H1 (cell line): ENCODE results near the gene HS2ST1.

ENCODE experiments used
- JUN ChIP-seq: IDR thresholded peaks from 2 replicates; pipeline ENCODE4 v1.6.1; 2011; ENCODE audit warnings: low read depth, mild to moderate bottlenecking, improper control_type of control experiment, low read length
- POLR2A ChIP-seq, 2 experiments: IDR thresholded peaks; 1 replicate in 1 of 2; 2 replicates in 1 of 2; pipeline ENCODE4 v1.6.1; 2011; ENCODE audit warnings: low read depth in 2 of 2, low read length in 2 of 2, mild to moderate bottlenecking in 2 of 2; ENCODE audit errors: control extremely low read depth in 1 of 2
- RFX5 ChIP-seq: IDR thresholded peaks from 2 replicates; pipeline ENCODE4 v1.6.1; 2011; ENCODE audit warnings: low read depth, low read length, improper control_type of control experiment, borderline replicate concordance
- TAF1 ChIP-seq: IDR thresholded peaks from 2 replicates; pipeline ENCODE4 v1.6.1; 2011; ENCODE audit warnings: mild to moderate bottlenecking, low read depth, low read length
- TF ChIP-seq, protein P1 (sequence below), 3 experiments: IDR thresholded peaks; 1 replicate in 2 of 3; 2 replicates in 1 of 3; pipeline versions ENCODE4 v1.5.1 to v1.6.1; 2011; ENCODE audit warnings: low read length in 3 of 3, mild to moderate bottlenecking in 3 of 3, inconsistent platforms in 2 of 3, low read depth in 1 of 3, moderate library complexity in 1 of 3; ENCODE audit not compliant: insufficient read depth in 1 of 3; ENCODE audit errors: control extremely low read depth in 1 of 3

DNA sequence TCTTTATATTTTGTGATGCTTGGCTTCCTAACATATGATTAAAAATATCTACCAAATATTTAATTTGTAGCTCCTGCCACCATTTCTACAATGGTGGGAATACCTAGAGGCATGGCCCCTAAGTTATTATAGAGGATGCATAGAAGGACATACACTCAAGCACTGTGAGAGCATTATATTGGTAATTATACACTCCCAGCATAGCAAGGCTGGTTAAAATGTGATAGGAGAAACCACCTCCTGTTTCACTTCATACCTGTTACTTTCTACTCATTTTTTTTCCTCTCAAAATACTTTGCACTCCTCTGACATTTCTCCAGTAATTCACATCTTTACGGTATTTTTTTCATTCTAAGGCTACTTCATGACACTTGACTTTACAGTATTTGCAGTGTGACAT, 92.9 kb downstream of the HS2ST1 start:
- TF ChIP-seq JUN (no peak), POLR2A (IDR thresholded peaks at IDR 0.05; ENCODE audit: control extremely low read depth in 1 of 2, low read depth in 2 of 2, low read length in 2 of 2) (no peak), RFX5 (no peak), TAF1 (no peak)
- TF ChIP-seq, protein P1, sequence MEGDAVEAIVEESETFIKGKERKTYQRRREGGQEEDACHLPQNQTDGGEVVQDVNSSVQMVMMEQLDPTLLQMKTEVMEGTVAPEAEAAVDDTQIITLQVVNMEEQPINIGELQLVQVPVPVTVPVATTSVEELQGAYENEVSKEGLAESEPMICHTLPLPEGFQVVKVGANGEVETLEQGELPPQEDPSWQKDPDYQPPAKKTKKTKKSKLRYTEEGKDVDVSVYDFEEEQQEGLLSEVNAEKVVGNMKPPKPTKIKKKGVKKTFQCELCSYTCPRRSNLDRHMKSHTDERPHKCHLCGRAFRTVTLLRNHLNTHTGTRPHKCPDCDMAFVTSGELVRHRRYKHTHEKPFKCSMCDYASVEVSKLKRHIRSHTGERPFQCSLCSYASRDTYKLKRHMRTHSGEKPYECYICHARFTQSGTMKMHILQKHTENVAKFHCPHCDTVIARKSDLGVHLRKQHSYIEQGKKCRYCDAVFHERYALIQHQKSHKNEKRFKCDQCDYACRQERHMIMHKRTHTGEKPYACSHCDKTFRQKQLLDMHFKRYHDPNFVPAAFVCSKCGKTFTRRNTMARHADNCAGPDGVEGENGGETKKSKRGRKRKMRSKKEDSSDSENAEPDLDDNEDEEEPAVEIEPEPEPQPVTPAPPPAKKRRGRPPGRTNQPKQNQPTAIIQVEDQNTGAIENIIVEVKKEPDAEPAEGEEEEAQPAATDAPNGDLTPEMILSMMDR (IDR thresholded peaks at IDR 0.05; ENCODE audit: control extremely low read depth in 1 of 3, insufficient read depth in 1 of 3, low read depth in 1 of 3, low read length in 3 of 3), result no peak
